Adrenal gland (tissue), 12 donors: ENCODE data around the gene CAMSAP1. TPM values are rescaled to one million over a fixed set of nuclear protein-coding genes. Genes with fewer than 3 reads are reported as not detected.
"Not testable (repeated sequence)": the region's sequence is repeated elsewhere in the genome, so short reads cannot be mapped to it uniquely, and the experiment has no call there.

ENCODE experiments used
- DNase-seq, 7 donors: peaks; one replicate each; pipeline ENCODE4 v3.0.0-alpha.2; 2019 to 2020
- H3K27ac ChIP-seq, 5 donors: fragments of 200-600 bp; sonication (generic) in 4 of 5; 1 replicate in 3 of 5; 2 replicates in 2 of 5; pipeline versions ENCODE4 v1.5.1 to v1.8.0; 2016 to 2020; ENCODE audit warnings: mild to moderate bottlenecking in 1 of 5
- H3K27me3 ChIP-seq: fragments of 200-600 bp; 2 replicates; pipeline ENCODE4 v1.8.0; 2021
- H3K36me3 ChIP-seq, 2 donors: fragments of 200-600 bp; replicated peaks in 1 of 2; 1 replicate in 1 of 2; 2 replicates in 1 of 2; pipeline versions ENCODE4 v1.5.1 to v1.8.0; 2018 to 2022
- H3K4me1 ChIP-seq, 2 donors: fragments of 200-600 bp; replicated peaks in 1 of 2; 1 replicate in 1 of 2; 2 replicates in 1 of 2; pipeline versions ENCODE4 v1.5.1 to v1.8.0; 2018 to 2021
- H3K4me3 ChIP-seq, 4 donors: fragments of 200-600 bp; sonication (generic) in 3 of 4; one replicate each; pipeline ENCODE4 v1.5.1; 2016 to 2018
- H3K9me3 ChIP-seq, 3 donors: fragments of 200-600 bp; sonication (generic) in 1 of 3; replicated peaks in 1 of 3; 1 replicate in 2 of 3; 2 replicates in 1 of 3; pipeline versions ENCODE4 v1.5.1 to v1.8.0; 2016 to 2021
- CTCF ChIP-seq, 6 experiments: fragments of 450-650 bp in 4 of 6; fragments of 200-600 bp in 2 of 6; sonication (generic) in 1 of 6; IDR thresholded peaks; 1 replicate in 5 of 6; 2 replicates in 1 of 6; pipeline versions ENCODE4 v1.5.1 to v1.8.0; 2016 to 2021; ENCODE audit warnings: antibody characterized with exemption in 6 of 6, mild to moderate bottlenecking in 2 of 6, moderate library complexity in 1 of 6
- POLR2A ChIP-seq, 2 donors: fragments of 450-650 bp; IDR thresholded peaks; one replicate each; pipeline ENCODE4 v1.6.1; 2017; ENCODE audit warnings: antibody characterized with exemption in 2 of 2, mild to moderate bottlenecking in 2 of 2, moderate library complexity in 1 of 2
- WGBS, 4 donors: extraction: QIAGEN DNeasy Blood & Tissue Kit in 2 of 4; methylation state at CpG; one replicate each; pipeline versions ENCODE4 v1.1.5 to v1.1.7; 2013 to 2017; 5-methylcytosine and 5-hydroxymethylcytosine counted together
- intact Hi-C, 2 donors: fragments of 100-400 bp; cut with DNase I; formaldehyde crosslinking; loops; one replicate each; pipeline versions ENCODE4 v1.14.1 to v1.15.0; 2022 to 2023
- polyA plus RNA-seq, 3 donors: library from polyadenylated mRNA; stranded (reverse); fragments of 200-250 nt in 2 of 3; fragments of 350-450 nt in 1 of 3; fragmentation: Illumina TruSeq in 1 of 3; extraction: RNeasy Lipid Tissue Mini Kit (QIAGEN cat#74804) in 1 of 3; gene quantifications; one replicate each; pipeline ENCODE4 v1.2.3, GENCODE V29; 2013 to 2014
- total RNA-seq, 9 donors: library from RNA; depleted of rRNA in 4 of 9; stranded (reverse); fragments of >200 nt in 4 of 9; fragments of 120-200 nt in 1 of 9; fragmentation: NEBNext Ultra II Directional in 1 of 9; extraction: Animal tissue kit (Norgen Biotek cat#: 25700) in 1 of 9; gene quantifications; one replicate each; pipeline versions ENCODE4 v1.1.0 to v1.2.4, GENCODE V29; 2013 to 2023
- donor health status: healthy with polysubstance abuse.
- donor health status: Bipolar disorder and iron deficiency.
- donor health status: DM: yes; HTN: yes; CAD: no.
- donor health status: DM: no; HTN: no; CAD: no.
- donor health status: DM: no; HTN: no; CAD: no.
- donor health status: DM: yes; HTN: yes; CAD: no.

Gene CAMSAP1
- total and polyA plus RNA-seq, 12 donors, result 4.6 to 108 (median 27.0) TPM

DNA sequence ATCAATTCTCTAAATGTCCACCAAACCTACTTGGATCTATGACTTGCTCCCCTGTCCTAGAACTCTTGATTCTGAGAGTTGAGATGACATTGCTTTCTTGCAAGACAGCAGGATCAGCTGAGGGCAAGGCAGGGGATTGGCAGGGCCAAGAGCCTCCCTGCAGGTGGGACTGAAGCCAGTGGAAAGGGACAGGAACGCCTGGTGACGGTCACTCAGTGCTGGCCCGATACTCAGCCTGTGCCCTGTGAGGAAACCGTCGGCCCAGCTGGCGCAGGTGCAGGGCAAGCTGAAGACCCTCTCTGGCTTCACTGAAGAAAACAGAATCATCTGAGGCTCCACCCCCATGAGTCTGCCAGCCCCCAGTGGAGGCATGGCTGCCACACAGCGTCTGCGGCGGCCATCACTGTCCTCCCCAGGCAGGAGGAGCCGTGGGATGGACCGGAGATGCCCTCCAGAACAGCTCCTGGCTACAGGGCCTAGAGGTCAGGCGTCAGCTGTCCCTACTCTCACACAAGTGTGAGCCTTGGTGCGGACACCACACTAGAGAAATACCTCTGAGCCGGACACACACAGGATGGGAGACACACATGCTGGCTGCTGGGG lies 39.1 kb upstream of the CAMSAP1 start:
- no peak for DNase-seq
- Histone ChIP-seq H3K4me3 (no peak overlapping the region), H3K36me3 (peaks cover 0 to 52% of the 10 kb centered on the region in 2 donors), H3K27ac (no peak overlapping the region), H3K4me1 (no peaks in the 10 kb centered on the region), H3K9me3 (no peaks in the 10 kb centered on the region), H3K27me3 (no peaks in the 10 kb centered on the region)
- WGBS, 4 donors, result 90 to 100% (median 97%) methylated on average over 2 to 14 of the region's 14 CpGs
- intact Hi-C loops, result no loop called here
- TF ChIP-seq POLR2A (IDR thresholded peaks at IDR 0.05) (no peak), CTCF (IDR thresholded peaks at IDR 0.05) (no peak)

DNA sequence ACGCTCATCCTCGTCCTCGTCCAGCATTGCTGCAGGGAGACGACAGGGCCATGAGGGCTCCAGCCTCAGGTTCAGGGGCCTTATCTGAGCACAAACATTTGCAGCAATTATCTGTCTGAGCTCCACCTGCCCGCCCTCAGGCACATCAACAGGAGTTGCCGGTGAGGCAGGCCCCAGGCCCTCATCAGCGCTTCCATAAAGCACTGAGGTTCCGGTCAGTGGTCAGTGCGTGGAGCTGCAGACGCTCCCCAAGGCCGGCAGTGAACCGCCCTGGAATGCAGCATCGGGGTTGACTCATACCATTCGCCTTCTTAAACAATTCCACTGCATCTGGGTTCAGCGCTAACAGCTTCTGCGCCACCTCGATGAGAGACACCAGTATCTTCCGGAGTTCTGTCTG lies 38.6 kb upstream of the CAMSAP1 start:
- DNase-seq, result no peak
- peaks cover 0 to 53% of the 10 kb centered on the region in 2 donors for H3K36me3 ChIP-seq
- no peaks in the 10 kb centered on the region for H3K27me3 ChIP-seq
- H3K4me3 ChIP-seq, result no peak overlapping the region
- no peak for TF ChIP-seq CTCF (IDR thresholded peaks at IDR 0.05)
- TF ChIP-seq POLR2A (IDR thresholded peaks at IDR 0.05), result no peak
- H3K4me1 ChIP-seq, result no peaks in the 10 kb centered on the region
- H3K27ac ChIP-seq, result no peak overlapping the region
- H3K9me3 ChIP-seq, result no peaks in the 10 kb centered on the region
- WGBS, 4 donors, result 94 to 96% (median 95%) methylated on average over 17 to 18 of the region's 18 CpGs
- intact Hi-C loops, result no loop called here

DNA sequence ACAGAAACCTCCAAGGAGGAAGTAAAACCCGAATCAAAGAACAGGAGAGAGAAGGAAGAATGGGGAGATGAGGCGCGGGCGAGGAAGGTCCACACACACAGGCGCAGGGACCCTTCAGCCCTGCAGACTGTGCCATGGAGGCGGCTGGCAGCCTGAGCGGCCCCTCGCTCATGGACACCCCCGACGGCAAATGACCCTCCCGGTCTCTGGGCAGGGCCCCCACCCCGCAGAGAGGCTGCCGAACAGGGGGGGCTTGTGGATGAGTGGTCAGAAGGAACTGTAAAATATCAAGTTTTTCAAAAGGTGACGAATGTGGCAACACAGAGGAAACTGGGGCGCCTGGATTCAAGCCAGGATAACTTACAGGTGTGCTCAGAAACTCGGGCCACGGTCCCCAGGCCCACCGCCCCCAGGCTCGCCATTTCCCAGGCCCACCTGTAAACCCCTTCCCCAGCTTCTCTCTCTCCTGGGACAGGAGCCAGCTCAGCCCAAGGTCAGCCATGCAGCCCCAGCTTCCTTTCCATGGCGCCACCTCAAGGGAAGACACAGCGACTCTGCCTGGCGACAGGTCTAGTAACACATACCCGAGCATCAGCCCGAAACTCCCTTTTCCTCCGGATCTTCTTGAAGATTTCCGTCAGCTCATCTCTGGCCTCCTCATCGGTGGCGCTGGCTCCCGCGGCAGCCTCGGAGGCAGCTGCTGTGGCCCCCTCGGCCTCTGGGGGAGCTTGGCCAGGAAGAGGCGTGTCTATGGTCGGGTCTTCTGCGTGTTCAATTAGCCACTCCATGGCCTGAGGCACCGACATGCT lies 37.3 kb upstream of the CAMSAP1 start:
- Histone ChIP-seq H3K36me3 (peaks cover 0 to 57% of the 10 kb centered on the region in 2 donors), H3K4me1 (no peaks in the 10 kb centered on the region), H3K27me3 (no peaks in the 10 kb centered on the region), H3K27ac (no peak overlapping the region), H3K4me3 (no peak overlapping the region), H3K9me3 (no peaks in the 10 kb centered on the region)
- intact Hi-C loops, result no loop called here
- no peak for TF ChIP-seq CTCF (IDR thresholded peaks at IDR 0.05)
- TF ChIP-seq POLR2A (IDR thresholded peaks at IDR 0.05), result no peak
- no peak for DNase-seq
- WGBS, 4 donors, result 85 to 94% (median 91%) methylated on average over 25 to 36 of the region's 36 CpGs

DNA sequence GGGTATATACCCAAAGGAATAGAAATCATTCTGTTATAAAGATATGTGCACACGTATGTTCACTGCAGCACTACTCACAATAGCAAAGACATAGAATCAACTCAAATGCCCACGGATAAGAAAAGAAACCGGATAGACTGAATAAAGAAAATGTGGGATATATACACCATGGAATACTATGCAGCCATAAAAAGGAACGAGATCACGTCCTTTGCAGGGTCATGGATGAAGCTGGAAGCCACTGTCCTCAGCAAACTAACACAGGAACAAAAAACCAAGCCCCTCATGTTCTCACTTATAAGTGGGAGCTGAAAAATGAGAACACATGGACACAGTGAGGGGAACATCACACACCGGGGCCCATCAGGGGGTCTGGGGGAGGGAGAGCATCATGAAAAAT lies 36.3 kb upstream of the CAMSAP1 start:
- H3K36me3 ChIP-seq, result peaks cover 0 to 63% of the 10 kb centered on the region in 2 donors
- H3K4me3 ChIP-seq, H3K27ac ChIP-seq, H3K9me3 ChIP-seq, H3K4me1 ChIP-seq, DNase-seq, H3K27me3 ChIP-seq, intact Hi-C loops: not testable (repeated sequence)
- WGBS, 4 donors, result 93 to 98% (median 95%) methylated on average over 6 of the region's 6 CpGs
